Fibroblast of gingiva (primary cell): Measurements from ENCODE around the gene METTL8.

ENCODE experiments used
- DNase-seq: peaks from one replicate; pipeline ENCODE4 v3.0.0-alpha.2; 2011; ENCODE audit warnings: low read depth

METTL8 gene

GRCh38 chr2:171433763-171434012, at the start of gene METTL8:
Gene METTL8, minus strand, starts transcription at chr2:171433990. Its CDS starts 41,805 bp downstream, at chr2:171392185.
- DNase-seq: no peak

GRCh38 chr2:171482877-171483276, 49.1 kb upstream of the METTL8 start:
- no peak for DNase-seq

- no peak for DNase-seq
These were observed 48.5 kb upstream of the METTL8 start for GRCh38 chr2:171482308-171482707.

- no peak for DNase-seq
These were observed 47.1 kb upstream of the METTL8 start for GRCh38 chr2:171480908-171481307.

- DNase-seq: no peak
These were observed 45.5 kb upstream of the METTL8 start for GRCh38 chr2:171479154-171479814.

- DNase-seq: no peak
These were observed 44.6 kb upstream of the METTL8 start for GRCh38 chr2:171478345-171478744.

- DNase-seq: no peak
These were observed 42.2 kb upstream of the METTL8 start for GRCh38 chr2:171475979-171476378.

GRCh38 chr2:171470129-171470528, 36.3 kb upstream of the METTL8 start:
- no peak for DNase-seq

GRCh38 chr2:171469176-171469575, 35.4 kb upstream of the METTL8 start:
- DNase-seq: no peak

- no peak for DNase-seq
These were observed 26.7 kb upstream of the METTL8 start for GRCh38 chr2:171460537-171460936.

GRCh38 chr2:171459498-171459897, 25.7 kb upstream of the METTL8 start:
- no peak for DNase-seq

- no peak for DNase-seq
These were observed 19.0 kb upstream of the METTL8 start for GRCh38 chr2:171452773-171453172.

- DNase-seq: no peak
These were observed 17.3 kb upstream of the METTL8 start for GRCh38 chr2:171451074-171451473.

- DNase-seq: no peak
These were observed 13.9 kb upstream of the METTL8 start for GRCh38 chr2:171447675-171448074.

- no peak for DNase-seq
These were observed 7.7 kb upstream of the METTL8 start for GRCh38 chr2:171441470-171441869.

- DNase-seq: peak; percentile 42
These were observed 2.5 kb upstream of the METTL8 start for GRCh38 chr2:171436307-171436706.

- peak; percentile 97 for DNase-seq
These were observed 511 bp upstream of the METTL8 start, which contains the start of gene DCAF17 for GRCh38 chr2:171434013-171434989. Gene DCAF17, plus strand, starts transcription at chr2:171434226. Its CDS starts 352 bp downstream, at chr2:171434578.

- DNase-seq: peak; percentile 20
These were observed 624 bp downstream of the METTL8 start for GRCh38 chr2:171432969-171433762.

GRCh38 chr2:171432206-171432968, 1.4 kb downstream of the METTL8 start:
- DNase-seq: no peak

GRCh38 chr2:171431677-171432167, 2.1 kb downstream of the METTL8 start:
- DNase-seq: no peak
